AG09309 (cell line): ENCODE results near the gene EOLA2.

Experiments used
- DNase-seq: peaks from one replicate; pipeline ENCODE4 v3.0.0-alpha.2; 2010; ENCODE audit warnings: low read depth
- H3K4me3 ChIP-seq: 2 replicates; pipeline ENCODE4 v1.5.1; 2011; ENCODE audit warnings: mild to moderate bottlenecking, low read depth, low read length, moderate library complexity; ENCODE audit not compliant: control insufficient read depth
- CTCF ChIP-seq: IDR thresholded peaks from 2 replicates; pipeline ENCODE4 v1.5.1; 2011; ENCODE audit warnings: mild to moderate bottlenecking, low read depth, low read length, inconsistent platforms; ENCODE audit not compliant: insufficient read depth, control insufficient read depth; ENCODE audit errors: missing control alignments

EOLA2 gene

DNA sequence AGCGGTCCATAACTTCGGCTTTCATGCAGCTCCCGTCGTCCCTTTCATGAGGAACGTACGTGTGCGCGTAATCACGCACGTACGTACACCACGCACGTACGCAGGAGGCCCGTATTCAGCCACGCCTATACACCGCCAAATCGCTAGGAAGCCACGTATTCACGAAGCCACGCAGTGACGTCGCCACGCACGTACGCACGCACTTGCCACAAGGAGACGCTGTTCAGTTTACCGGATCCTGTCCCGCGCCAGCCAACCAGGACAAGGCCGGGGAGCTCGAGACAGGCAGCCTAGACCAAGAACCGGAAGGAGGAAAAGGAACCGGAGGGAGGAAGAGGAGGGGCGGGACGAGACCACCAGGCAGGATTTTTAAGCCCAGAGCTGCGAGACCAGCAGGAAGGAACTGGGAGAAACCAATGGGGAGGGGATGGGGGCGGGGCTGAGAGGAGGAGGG lies at the start of gene EOLA2:
Gene EOLA2, minus strand, starts transcription at position 65 of the 454 bp plus-strand sequence. CDS start 4,617 bp downstream, outside the sequence.
- TF ChIP-seq CTCF, result peak; percentile 58
- H3K4me3 ChIP-seq, result peak within 1 kb of the TSS; percentile 59

DNA sequence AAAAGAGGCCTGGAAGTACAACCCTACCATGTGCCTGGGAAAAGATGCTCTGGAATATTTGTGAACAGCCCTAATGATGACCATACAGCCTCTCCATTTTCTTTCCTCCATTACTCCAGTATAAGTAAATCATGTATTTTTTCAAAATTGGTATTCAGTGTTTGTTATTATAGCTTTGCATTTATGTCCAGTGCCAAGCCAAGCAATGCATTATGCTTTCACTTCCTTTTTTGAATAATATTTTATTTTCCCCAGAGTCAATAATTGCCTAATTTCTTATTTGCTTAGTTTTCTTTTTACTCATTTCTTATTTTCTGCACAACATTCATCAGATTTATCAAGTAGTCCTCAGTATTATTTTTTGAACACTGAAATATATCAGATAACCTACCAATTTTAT lies 49.3 kb upstream of the EOLA2 start:
- no peak for TF ChIP-seq CTCF
- no peak for DNase-seq
- H3K4me3 ChIP-seq, result no peak overlapping the region

More for the DNA sequence above, at the start of gene EOLA2:
- peak; percentile 95 for DNase-seq

GRCh38 chrX:149984411-149984810 lies 46.1 kb upstream of the EOLA2 start:
- no peak for DNase-seq
- TF ChIP-seq CTCF, result no peak
- no peak overlapping the region for H3K4me3 ChIP-seq

- H3K4me3 ChIP-seq, result no peak overlapping the region
- TF ChIP-seq CTCF, result no peak
- DNase-seq, result no peak
These were observed 44.0 kb upstream of the EOLA2 start for GRCh38 chrX:149982310-149982709.

- no peak for DNase-seq
- H3K4me3 ChIP-seq, result no peak overlapping the region
- no peak for TF ChIP-seq CTCF
These were observed 40.9 kb upstream of the EOLA2 start for GRCh38 chrX:149979126-149979644.

GRCh38 chrX:149962859-149963757 lies 24.8 kb upstream of the EOLA2 start:
- no peak overlapping the region for H3K4me3 ChIP-seq
- peak; percentile 79 for TF ChIP-seq CTCF
- peak; percentile 8 for DNase-seq

- no peak overlapping the region for H3K4me3 ChIP-seq
- DNase-seq, result no peak
- TF ChIP-seq CTCF, result no peak
These were observed 23.7 kb upstream of the EOLA2 start for GRCh38 chrX:149962010-149962409.
